Measurements from ENCODE around the gene MAN1C1.
"Not testable (repeated sequence)": the region's sequence is repeated elsewhere in the genome, so short reads cannot be mapped to it uniquely, and the experiment has no call there.

The MAN1C1 gene

GRCh38 chr1:25695771-25696311 is 79.2 kb downstream of the MAN1C1 start:
- peak in 23 of 56 donors; percentile 15 to 77 (median 43) for DNase-seq

- not testable (repeated sequence) for DNase-seq
Measured at GRCh38 chr1:25696643-25697042, 80.1 kb downstream of the MAN1C1 start.

- DNase-seq: no peak
Measured at GRCh38 chr1:25697435-25698217, 81.0 kb downstream of the MAN1C1 start.

GRCh38 chr1:25698252-25698651 is 81.7 kb downstream of the MAN1C1 start:
- no peak for DNase-seq

- DNase-seq: not testable (repeated sequence)
Measured at GRCh38 chr1:25699059-25699458, 82.5 kb downstream of the MAN1C1 start.

GRCh38 chr1:25699500-25700143 is 83.0 kb downstream of the MAN1C1 start:
- peak in 4 of 56 donors; percentile 26 to 48 (median 30) for DNase-seq

GRCh38 chr1:25700144-25700523 is 83.5 kb downstream of the MAN1C1 start:
- DNase-seq: peak in 4 of 56 donors; percentile 18 to 23 (median 19)

- peak in 1 of 56 donors; percentile 15 for DNase-seq
Measured at GRCh38 chr1:25700626-25701025, 84.0 kb downstream of the MAN1C1 start.

GRCh38 chr1:25701030-25701785 is 84.6 kb downstream of the MAN1C1 start:
- no peak for DNase-seq

GRCh38 chr1:25702101-25702775 is 85.6 kb downstream of the MAN1C1 start:
- no peak for DNase-seq

GRCh38 chr1:25703041-25703440 is 86.5 kb downstream of the MAN1C1 start:
- DNase-seq: no peak

GRCh38 chr1:25703671-25704266 is 87.2 kb downstream of the MAN1C1 start:
- no peak for DNase-seq

- peak in 12 of 56 donors; percentile 10 to 48 (median 28) for DNase-seq
Measured at GRCh38 chr1:25704267-25704691, 87.7 kb downstream of the MAN1C1 start.

- no peak for DNase-seq
Measured at GRCh38 chr1:25705699-25706098, 89.1 kb downstream of the MAN1C1 start.

- no peak for DNase-seq
Measured at GRCh38 chr1:25706146-25707089, 89.8 kb downstream of the MAN1C1 start.

- DNase-seq: no peak
Measured at GRCh38 chr1:25707280-25708016, 90.9 kb downstream of the MAN1C1 start.

GRCh38 chr1:25710583-25711347 is 94.2 kb downstream of the MAN1C1 start:
- no peak for DNase-seq

Measured in amygdala (tissue), 56 donors.